ENCODE measurements around the gene SLC6A5.

The SLC6A5 gene

GRCh38 chr11:20596205-20597153 lies 2.9 kb upstream of the SLC6A5 start:
- DNase-seq (ENCODE audit: low spot score), result no peak

- DNase-seq (ENCODE audit: low spot score), result no peak
These were observed 2.2 kb upstream of the SLC6A5 start for GRCh38 chr11:20597154-20597679.

DNA sequence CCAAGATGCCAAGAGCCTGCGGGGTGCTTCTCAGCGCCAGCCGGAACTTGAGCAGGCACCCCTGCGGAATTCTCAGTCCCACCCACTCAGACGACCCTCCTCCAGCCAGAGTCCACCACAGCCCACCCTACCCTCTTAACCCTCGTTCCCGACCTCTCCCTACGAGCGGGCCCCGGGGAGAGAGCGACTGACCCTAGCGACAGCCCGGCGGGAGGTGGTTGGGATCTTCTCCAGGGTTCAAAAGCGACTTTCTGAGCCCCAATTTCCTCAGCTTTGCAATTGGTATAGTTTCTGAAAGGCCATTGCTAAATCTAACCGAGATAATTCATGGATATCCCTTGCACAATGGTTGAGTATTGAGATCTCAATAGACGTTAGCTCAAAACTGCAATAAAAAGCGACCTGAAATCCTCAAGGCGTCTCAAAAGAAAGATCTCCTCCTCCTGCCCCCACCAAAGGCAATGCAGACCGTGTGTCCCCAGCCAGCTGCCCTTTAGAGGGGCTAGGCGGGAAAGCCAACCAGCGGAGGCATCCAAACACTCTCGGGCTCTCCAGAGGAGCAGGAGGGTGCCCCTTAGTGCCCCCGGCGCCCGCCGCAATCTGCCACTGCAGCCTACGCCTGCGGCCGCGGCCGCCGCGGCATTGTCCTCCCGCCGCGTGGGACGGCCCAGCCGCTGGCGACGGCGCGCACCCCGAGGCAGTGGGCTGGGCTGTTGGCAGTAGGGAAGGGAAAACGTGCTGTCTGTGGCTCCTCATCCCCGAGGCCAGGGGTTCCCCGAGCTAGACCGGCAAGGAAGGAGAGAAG lies 1.5 kb upstream of the SLC6A5 start:
- no peak for DNase-seq (ENCODE audit: low spot score)

DNA sequence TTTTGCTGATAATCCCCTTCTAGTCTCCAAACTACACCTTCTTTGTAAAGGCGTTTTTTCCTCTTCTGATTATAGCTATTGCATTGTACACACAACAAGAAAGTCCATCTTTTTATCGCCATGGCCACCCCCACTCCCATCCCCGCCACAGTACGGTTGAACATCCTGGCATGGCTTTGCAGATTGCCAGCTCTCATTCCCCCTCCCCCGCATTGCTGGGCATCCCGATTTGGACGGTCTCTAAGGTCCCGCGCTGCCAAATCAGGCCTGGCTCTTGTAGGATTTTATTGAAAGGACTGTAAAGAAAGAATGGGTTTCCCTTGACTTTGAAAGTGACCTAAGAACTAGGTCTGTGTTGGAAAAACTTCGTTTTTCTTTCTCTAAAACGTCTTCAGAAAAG lies 916 bp upstream of the SLC6A5 start:
- DNase-seq (ENCODE audit: low spot score), result no peak

GRCh38 chr11:20600020-20600346 lies 575 bp downstream of the SLC6A5 start:
- DNase-seq (ENCODE audit: low spot score), result no peak

GRCh38 chr11:20600551-20600950 lies 1.1 kb downstream of the SLC6A5 start:
- no peak for DNase-seq (ENCODE audit: low spot score)

DNA sequence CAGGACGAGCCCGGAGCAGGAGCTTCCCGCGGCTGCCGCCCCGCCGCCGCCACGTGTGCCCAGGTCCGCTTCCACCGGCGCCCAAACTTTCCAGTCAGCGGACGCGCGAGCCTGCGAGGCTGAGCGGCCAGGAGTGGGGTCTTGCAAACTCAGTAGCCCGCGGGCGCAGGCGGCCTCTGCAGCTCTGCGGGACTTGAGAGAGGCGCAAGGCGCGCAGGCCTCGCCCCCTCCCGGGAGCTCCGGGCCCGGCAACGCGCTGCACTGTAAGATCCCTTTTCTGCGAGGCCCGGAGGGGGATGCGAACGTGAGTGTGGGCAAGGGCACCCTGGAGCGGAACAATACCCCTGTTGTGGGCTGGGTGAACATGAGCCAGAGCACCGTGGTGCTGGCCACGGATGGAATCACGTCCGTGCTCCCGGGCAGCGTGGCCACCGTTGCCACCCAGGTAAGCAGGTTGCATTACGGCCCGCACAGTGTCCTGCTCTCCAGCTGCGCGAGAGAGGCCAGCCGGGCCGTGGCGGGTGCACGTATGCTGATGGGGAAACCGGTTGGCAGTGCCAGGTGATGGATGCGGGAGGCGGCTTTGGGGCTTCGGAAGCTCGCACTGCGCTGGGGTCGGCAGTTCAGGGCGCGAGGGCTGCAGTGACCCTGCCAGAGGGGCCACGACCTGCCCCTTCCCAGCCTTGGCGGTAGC lies 2.0 kb downstream of the SLC6A5 start:
- no peak for DNase-seq (ENCODE audit: low spot score)

- no peak for DNase-seq (ENCODE audit: low spot score)
These were observed 4.9 kb downstream of the SLC6A5 start for GRCh38 chr11:20604295-20604803.

GRCh38 chr11:20604864-20605601 lies 5.6 kb downstream of the SLC6A5 start:
- no peak for DNase-seq (ENCODE audit: low spot score)

GRCh38 chr11:20605602-20606091 lies 6.2 kb downstream of the SLC6A5 start:
- no peak for DNase-seq (ENCODE audit: low spot score)

GRCh38 chr11:20608934-20609333 lies 9.5 kb downstream of the SLC6A5 start:
- no peak for DNase-seq (ENCODE audit: low spot score)

DNA sequence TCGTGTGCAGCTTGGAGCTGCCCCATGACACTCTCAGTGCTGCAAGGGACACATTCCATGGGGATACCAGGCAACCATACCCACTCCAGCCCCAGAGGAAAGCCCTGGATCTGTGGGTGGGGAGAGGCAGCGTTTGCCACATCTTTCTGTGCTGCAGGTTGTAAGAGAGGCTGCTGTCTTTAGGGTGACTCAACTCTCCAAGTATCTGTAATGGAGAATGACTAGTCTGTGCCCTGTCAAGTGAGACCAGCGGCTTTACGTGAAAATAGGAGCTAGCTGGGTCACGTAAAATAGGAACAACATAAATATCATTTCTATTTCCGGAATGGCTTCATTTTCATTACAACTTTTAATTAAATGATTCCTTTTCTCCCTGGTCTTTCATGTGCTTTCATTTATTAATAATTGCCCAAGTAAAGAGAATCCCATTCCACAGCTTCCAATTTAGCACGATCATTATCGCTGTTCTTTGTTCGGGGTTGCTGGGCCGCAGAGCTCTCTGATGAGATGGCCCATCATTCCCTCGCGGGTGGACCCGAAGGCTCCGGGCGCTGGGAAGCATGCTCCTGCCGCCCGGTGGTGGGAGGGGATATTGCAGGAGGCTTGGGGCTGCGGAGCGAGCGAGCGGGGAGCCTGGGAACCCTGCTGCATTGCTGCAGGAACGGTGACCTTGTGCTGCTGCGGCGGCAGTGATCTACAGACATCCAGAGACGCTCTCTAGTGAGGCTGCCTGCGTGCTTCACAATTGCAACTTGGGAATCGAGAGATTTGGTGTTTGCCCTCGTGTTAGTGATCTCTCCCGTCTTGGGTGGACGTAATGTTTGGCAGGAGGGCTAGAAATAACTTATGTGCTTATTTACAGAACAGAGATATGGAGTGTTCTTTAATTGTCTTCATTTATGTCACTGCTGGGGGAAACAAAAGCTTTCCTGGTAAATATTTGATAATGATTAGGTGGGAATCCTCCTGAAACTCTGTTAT lies 10.6 kb downstream of the SLC6A5 start:
- DNase-seq (ENCODE audit: low spot score), result peak; percentile 90

DNA sequence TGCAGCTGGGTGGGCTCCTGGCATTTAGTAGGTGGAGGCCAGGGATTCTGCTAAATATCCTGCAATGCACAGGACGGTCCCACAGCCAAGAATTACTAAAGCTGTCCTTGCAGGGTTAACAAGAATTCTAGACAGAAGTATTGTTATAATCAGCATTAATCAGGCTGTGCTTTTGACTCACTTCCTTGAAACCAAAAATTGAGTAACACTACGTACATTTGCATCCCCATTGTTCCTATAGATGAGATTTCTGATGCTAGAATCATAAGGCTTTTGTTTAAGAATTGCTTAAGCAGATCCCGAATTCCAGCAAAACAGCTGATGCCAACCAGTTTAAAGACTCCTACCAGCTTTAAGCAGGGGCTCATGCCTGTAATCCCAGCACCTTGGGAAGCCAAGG lies 11.4 kb downstream of the SLC6A5 start:
- DNase-seq (ENCODE audit: low spot score), result no peak

DNA sequence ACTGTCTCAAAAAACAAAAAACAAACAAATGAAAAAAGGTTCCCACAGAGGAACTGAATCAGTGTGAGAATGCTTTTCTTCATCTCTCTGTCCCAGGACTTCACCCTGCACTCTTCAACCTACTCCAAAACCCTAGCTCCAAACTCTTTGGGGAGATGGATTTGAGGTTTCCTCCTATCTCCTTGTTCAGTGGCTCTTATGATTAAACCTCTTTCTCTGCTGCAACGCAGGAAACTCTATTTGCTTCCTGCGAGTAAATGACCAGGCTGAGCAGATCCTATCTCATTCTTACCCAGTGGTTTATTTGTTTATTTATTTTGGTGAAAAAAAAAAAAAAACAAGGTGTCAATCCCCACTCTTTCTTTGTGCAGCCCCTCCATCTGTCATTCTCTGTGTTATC lies 12.0 kb downstream of the SLC6A5 start:
- DNase-seq (ENCODE audit: low spot score), result no peak

DNA sequence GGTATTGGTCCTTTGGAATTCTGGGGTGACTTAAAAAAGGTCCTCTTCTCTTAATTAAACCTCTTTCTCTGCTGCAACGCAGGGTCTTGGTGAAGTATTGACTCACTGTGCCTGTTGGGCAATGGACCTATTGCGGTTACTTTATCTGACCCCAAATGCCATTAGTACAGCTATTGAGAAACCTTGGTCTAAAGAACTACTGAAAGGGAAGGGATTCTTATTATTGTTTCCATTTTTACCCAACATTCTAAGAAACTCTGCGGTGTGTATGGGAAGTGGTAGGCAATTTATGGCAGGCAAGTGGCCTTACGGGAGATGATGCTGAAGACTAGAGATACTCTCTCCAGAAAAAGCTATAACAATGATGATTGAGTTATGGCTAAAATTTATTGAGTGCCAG lies 12.5 kb downstream of the SLC6A5 start:
- DNase-seq (ENCODE audit: low spot score), result no peak

GRCh38 chr11:20612416-20612815 lies 13.0 kb downstream of the SLC6A5 start:
- no peak for DNase-seq (ENCODE audit: low spot score)

DNA sequence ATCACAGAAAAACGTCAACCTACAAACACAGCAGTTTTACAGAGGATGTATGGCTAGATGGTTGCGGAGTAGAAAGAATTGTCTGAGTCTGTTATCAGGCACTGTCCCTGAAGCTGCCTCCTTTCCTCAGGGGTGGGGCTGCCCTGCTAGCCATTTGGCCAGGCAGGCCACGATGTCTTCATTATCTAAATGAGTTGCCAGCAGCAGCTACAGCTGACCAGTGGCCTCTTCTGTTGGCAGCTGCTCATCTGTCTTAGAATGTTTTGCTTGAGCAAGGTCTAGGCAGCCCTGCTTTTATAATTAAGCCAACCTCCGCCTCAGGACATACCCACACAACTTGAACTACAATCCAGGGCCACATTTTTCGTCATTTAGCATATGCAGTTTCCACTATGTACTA lies 17.5 kb downstream of the SLC6A5 start:
- no peak for DNase-seq (ENCODE audit: low spot score)

DNA sequence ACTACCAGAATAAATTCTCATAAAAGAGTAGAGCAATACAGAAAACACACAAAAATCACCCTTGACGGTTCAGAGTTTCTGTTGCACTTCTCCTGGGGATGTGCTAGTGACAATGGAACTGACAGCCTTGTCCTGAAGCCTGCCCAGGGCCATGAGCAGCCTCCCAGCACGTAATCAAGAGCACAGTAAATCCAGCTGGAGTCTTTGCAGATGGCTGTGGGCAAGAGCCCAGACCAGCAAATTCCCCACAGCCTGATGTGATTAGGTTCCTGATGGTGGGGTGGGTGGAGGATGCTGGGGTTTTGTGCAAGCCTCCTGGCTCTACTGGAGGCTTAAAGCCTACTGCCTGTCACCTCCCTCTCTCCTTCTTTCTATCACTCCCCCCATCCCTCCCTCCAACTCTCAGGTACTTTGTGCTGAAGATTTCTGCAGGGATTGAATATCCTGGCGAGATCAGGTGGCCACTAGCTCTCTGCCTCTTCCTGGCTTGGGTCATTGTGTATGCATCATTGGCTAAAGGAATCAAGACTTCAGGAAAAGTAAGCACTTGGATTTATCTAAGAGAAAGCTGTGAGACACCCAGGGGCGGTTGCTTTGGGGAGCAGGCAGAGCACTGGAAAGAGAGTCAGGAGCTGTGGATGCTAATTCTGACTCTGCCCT lies 18.1 kb downstream of the SLC6A5 start:
- no peak for DNase-seq (ENCODE audit: low spot score)

DNA sequence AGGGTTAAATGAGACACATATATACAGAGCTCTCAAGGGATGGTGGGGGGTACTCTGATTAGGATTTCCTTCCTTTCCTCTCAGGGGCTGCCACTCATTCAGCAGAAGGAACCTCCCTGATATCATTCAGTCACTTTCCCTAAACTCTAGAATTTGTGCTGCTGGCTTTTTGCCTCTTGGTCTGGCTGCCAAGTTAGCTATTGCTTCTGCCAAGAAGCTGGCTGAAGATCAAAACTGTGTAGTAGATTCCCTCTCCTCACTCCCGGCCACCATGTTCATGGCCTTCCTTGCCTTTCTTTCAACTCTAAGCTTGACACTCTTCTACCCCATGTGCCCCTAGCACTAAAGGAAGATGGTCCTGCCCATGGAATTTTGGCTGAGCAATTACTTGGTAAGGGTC lies 18.7 kb downstream of the SLC6A5 start:
- no peak for DNase-seq (ENCODE audit: low spot score)

- DNase-seq (ENCODE audit: low spot score), result no peak
These were observed 21.6 kb downstream of the SLC6A5 start for GRCh38 chr11:20620988-20621387.
